Mesothelial cell of epicardium (in vitro differentiated cells): ENCODE data around the gene VIPR2. TPM values are rescaled to one million over a fixed set of nuclear protein-coding genes. Genes with fewer than 3 reads are reported as not detected.

Experiments
- DNase-seq, 2 experiments: peaks; one replicate each; pipeline ENCODE4 v3.0.0; 2021; ENCODE audit warnings: low spot score in 2 of 2; ENCODE audit not compliant: unreplicated experiment in 2 of 2
- H3K27ac Mint-ChIP-seq: 2 replicates; pipeline ENCODE4 v1.8.0; 2021; ENCODE audit warnings: mixed read lengths
- H3K27me3 Mint-ChIP-seq: 2 replicates; pipeline ENCODE4 v1.8.0; 2021; ENCODE audit warnings: low read depth, mixed read lengths
- H3K36me3 Mint-ChIP-seq: 2 replicates; pipeline ENCODE4 v1.8.0; 2021; ENCODE audit warnings: mixed read lengths
- H3K4me1 Mint-ChIP-seq: 2 replicates; pipeline ENCODE4 v1.8.0; 2021; ENCODE audit warnings: mixed read lengths
- H3K4me3 Mint-ChIP-seq: 2 replicates; pipeline ENCODE4 v1.8.0; 2021; ENCODE audit warnings: mild to moderate bottlenecking, moderate library complexity, mixed read lengths
- H3K9me3 Mint-ChIP-seq: 2 replicates; pipeline ENCODE4 v1.8.0; 2021; ENCODE audit warnings: mixed read lengths
- CTCF ChIP-seq: fragments of 200-600 bp; sonication (generic); IDR thresholded peaks from one replicate; pipeline ENCODE4 v1.5.0; 2021; ENCODE audit warnings: antibody characterized with exemption; ENCODE audit not compliant: unreplicated experiment
- total RNA-seq: library from RNA; stranded (reverse); gene quantifications from 3 replicates; pipeline ENCODE4 v1.2.1, GENCODE V29; 2021

VIPR2 gene
- total RNA-seq, 1 donor from 2014 or later = 0.04 TPM

GRCh38 chr7:159016591-159016990 is 128.1 kb downstream of the VIPR2 start:
- H3K27ac Mint-ChIP-seq = peak overlapping the region; percentile 56

DNA sequence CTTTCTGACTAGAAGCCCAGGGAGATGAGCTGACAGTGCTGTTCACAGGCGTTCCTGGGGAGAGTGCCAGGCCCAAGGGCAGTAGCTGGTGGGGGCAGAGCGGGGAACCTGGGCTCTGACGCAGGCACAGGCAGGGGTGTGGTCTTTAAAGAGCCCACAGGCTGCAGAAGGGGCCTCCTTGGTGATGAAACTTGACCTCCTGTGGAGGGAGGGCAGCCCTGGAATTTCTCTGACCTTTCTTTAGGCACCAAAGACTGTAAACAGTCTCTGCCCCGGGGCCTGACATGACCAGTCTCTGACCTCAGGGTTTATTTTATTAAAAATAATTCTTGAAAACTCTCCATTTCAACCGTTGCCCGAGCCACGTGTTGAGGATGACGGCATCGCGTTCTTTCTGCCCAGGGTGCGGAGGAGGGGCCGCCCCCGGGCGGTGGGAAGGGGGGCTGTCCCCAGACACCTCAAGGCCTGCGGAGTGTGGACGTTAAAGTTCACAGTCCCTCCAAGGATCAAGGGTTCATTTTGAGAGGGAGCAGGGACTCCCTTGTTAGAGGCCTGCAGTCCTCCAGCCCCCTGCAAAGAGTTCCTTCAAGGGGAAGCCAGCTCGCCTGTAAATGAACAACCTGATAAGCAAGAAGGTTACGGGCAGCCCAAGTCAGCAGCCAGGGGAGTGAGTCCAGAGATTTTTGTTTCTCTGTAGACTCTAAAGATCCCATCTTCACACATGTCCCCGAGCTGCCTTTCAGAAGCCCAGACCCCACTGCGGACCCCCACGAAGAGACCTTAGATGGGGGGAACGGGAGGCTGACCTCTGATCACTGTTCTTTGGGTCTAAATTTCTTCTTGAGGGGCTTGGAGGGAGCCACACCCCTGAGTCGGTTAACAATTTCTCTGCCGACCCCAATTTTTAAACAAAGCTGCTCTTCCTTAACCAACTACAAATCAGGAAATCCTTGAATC is 128.9 kb downstream of the VIPR2 start:
- Mint-ChIP-seq H3K27ac (peak overlapping the region; percentile 57), H3K36me3 (no peaks in the 10 kb centered on the region), H3K4me1 (peaks cover 43% of the 10 kb centered on the region), H3K4me3 (no peak overlapping the region), H3K27me3 (no peaks in the 10 kb centered on the region), H3K9me3 (no peaks in the 10 kb centered on the region)
- TF ChIP-seq CTCF = no peak
- DNase-seq = no peak

More at GRCh38 chr7:159016591-159016990, 128.1 kb downstream of the VIPR2 start:
- Mint-ChIP-seq H3K4me1 (peaks cover 39% of the 10 kb centered on the region), H3K9me3 (no peaks in the 10 kb centered on the region), H3K27me3 (no peaks in the 10 kb centered on the region), H3K36me3 (no peaks in the 10 kb centered on the region), H3K4me3 (no peak overlapping the region)
- no peak for DNase-seq
- TF ChIP-seq CTCF = no peak

DNA sequence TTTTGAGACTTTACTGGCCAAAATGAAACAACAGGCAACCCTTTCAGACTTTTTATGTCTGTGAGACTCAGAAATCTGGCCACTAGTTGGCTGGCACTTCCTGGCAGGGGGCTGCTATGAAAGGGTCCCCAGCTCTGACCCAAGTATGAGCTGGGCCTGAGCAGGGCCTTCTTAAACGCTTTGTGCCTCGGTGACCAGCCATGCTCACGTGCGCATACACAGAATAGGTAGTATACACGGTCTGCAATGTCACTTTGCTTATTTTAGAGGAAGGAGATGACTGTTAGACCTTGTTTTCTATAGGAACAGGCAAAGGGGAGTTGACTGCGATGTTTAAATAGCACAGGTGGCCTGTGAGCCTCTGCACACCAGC is 129.6 kb downstream of the VIPR2 start:
- no peak for TF ChIP-seq CTCF
- Mint-ChIP-seq H3K36me3 (no peaks in the 10 kb centered on the region), H3K27ac (peak overlapping the region; percentile 57), H3K4me3 (no peak overlapping the region), H3K9me3 (no peaks in the 10 kb centered on the region), H3K27me3 (no peaks in the 10 kb centered on the region), H3K4me1 (peaks cover 39% of the 10 kb centered on the region)
- no peak for DNase-seq

DNA sequence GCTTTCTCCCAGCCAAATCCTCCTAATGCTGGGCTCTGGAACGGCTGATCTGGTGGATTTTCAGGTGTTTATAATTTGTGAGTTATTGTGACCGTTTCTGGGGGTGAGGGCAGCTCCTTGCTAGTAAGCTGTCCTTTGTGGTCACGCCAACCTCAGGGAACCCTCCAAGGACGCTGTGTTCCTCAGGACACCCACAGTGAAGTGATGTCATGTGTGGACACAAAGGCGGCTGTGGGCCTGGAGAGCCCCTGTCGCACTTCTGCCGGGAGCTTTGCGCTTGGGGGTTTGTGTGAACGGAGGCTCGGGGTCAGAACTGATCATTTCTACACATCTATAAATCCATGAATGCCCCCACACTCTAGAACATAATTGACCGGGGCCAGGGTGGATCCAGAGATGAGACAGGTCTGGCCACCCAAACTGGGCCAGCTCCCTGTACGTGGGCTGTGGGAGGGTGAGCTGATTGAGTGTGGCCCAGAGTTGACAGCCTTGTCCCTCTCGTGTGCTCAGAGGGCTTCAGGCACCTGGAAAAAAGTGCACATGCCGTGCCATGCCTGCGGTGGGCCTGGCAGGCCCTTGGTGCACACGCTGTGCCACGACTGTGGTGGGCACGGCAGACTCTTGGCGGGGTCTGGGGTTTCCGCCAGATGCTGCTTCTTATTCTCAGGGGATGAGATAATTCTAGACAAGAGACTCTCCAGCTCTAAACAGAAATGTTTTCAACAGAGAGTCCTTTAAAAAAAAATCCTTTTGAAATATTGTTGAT is 130.2 kb downstream of the VIPR2 start:
- Mint-ChIP-seq H3K27ac (peak overlapping the region; percentile 49), H3K4me1 (peaks cover 39% of the 10 kb centered on the region), H3K9me3 (no peaks in the 10 kb centered on the region), H3K27me3 (no peaks in the 10 kb centered on the region), H3K36me3 (no peaks in the 10 kb centered on the region), H3K4me3 (no peak overlapping the region)
- no peak for DNase-seq
- TF ChIP-seq CTCF = no peak

- Mint-ChIP-seq H3K27me3 (no peaks in the 10 kb centered on the region), H3K27ac (no peak overlapping the region), H3K4me3 (no peak overlapping the region), H3K36me3 (no peaks in the 10 kb centered on the region), H3K4me1 (peaks cover 35% of the 10 kb centered on the region), H3K9me3 (no peaks in the 10 kb centered on the region)
- TF ChIP-seq CTCF = no peak
- DNase-seq = no peak
Measured at GRCh38 chr7:159013825-159014289, 130.8 kb downstream of the VIPR2 start.
